Adrenal gland (tissue), 5 donors: ENCODE data around the gene SLC12A4.

Experiments used
- CTCF ChIP-seq, 6 experiments: fragments of 450-650 bp in 4 of 6; fragments of 200-600 bp in 2 of 6; sonication (generic) in 1 of 6; IDR thresholded peaks; 1 replicate in 5 of 6; 2 replicates in 1 of 6; pipeline versions ENCODE4 v1.5.1 to v1.8.0; 2016 to 2021; ENCODE audit warnings: antibody characterized with exemption in 6 of 6, mild to moderate bottlenecking in 2 of 6, moderate library complexity in 1 of 6
- POLR2A ChIP-seq, 2 donors: fragments of 450-650 bp; IDR thresholded peaks; one replicate each; pipeline ENCODE4 v1.6.1; 2017; ENCODE audit warnings: antibody characterized with exemption in 2 of 2, mild to moderate bottlenecking in 2 of 2, moderate library complexity in 1 of 2
- donor health status: DM: no; HTN: no; CAD: no.

GRCh38 chr16:67976205-67976604, 7.8 kb upstream of the SLC12A4 start:
- no peak for TF ChIP-seq CTCF (IDR thresholded peaks at IDR 0.05)
- TF ChIP-seq POLR2A (IDR thresholded peaks at IDR 0.05) = no peak
